ENCODE data around the gene TSPAN14. TPM values are rescaled to one million over a fixed set of nuclear protein-coding genes. Genes with fewer than 3 reads are reported as not detected.

TSPAN14 gene
- total and polyA plus RNA-seq, 2 of the 13 experiments (the other 11 are each of a cell fraction or from before 2014, with no cell fraction given) = 24.1 to 80.6 TPM

DNA sequence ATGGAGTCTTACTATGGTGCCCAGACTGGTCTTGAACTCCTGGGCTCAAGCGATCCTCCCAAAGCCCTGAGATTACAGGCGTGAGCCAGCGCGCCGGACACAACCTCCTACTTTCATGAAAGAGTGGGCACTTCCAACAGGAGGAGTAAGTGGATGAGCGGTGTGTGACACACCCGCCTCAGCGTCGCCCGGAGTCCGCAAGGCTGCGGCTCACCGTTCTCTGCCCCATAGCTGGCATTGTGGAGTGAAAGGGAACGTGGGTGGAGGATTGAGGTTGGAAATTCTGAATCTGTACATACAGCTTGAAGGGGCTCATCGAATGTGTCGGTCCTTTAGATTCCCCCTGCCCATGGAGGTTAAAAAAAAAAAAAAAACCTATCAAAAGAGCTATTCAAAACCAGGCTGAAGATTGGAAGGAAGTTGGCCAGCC is 46.3 kb upstream of the TSPAN14 start (continued):
- TF ChIP-seq, protein P1, sequence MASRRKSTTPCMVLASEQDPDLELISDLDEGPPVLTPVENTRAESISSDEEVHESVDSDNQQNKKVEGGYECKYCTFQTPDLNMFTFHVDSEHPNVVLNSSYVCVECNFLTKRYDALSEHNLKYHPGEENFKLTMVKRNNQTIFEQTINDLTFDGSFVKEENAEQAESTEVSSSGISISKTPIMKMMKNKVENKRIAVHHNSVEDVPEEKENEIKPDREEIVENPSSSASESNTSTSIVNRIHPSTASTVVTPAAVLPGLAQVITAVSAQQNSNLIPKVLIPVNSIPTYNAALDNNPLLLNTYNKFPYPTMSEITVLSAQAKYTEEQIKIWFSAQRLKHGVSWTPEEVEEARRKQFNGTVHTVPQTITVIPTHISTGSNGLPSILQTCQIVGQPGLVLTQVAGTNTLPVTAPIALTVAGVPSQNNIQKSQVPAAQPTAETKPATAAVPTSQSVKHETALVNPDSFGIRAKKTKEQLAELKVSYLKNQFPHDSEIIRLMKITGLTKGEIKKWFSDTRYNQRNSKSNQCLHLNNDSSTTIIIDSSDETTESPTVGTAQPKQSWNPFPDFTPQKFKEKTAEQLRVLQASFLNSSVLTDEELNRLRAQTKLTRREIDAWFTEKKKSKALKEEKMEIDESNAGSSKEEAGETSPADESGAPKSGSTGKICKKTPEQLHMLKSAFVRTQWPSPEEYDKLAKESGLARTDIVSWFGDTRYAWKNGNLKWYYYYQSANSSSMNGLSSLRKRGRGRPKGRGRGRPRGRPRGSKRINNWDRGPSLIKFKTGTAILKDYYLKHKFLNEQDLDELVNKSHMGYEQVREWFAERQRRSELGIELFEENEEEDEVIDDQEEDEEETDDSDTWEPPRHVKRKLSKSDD (CRISPR knock-in tag; IDR thresholded peaks at IDR 0.05; ENCODE audit: low read depth) = no peak
- TF ChIP-seq MNT (IDR thresholded peaks at IDR 0.05) (no peak), NPAS2 (CRISPR knock-in tag; IDR thresholded peaks at IDR 0.05; ENCODE audit: borderline replicate concordance) (no peak), KDM2A (CRISPR knock-in tag; IDR thresholded peaks at IDR 0.05; ENCODE audit: borderline replicate concordance, low read depth) (0 out of 2 replicates have a peak, but pooled peaks have one; percentile 9), ZBTB25 (CRISPR knock-in tag; IDR thresholded peaks at IDR 0.05) (0 out of 2 replicates have a peak, but pooled peaks have one; percentile 15), GFI1 (CRISPR knock-in tag; IDR thresholded peaks at IDR 0.05; ENCODE audit: borderline replicate concordance) (peak; percentile 63; the same call in 1 of the 2 replicates), XRCC5 (optimal IDR thresholded peaks at IDR 0.05; ENCODE audit: low read length) (no peak), GABPA (IDR thresholded peaks at IDR 0.05; ENCODE audit: low read depth, low read length) (no peak), GABPA (CRISPR knock-in tag; IDR thresholded peaks at IDR 0.05; ENCODE audit: low read depth) (peak; percentile 35; the same call in 1 of the 2 replicates), HBP1 (CRISPR knock-in tag; IDR thresholded peaks at IDR 0.05; ENCODE audit: low read depth) (no peak), PITX1 (CRISPR knock-in tag; IDR thresholded peaks at IDR 0.05) (no peak), ZC3H4 (CRISPR knock-in tag; IDR thresholded peaks at IDR 0.05; ENCODE audit: borderline replicate concordance) (peak; percentile 18; the same call in 1 of the 2 replicates), ETS1 (CRISPR knock-in tag; IDR thresholded peaks at IDR 0.05) (no peak), ZNF263 (CRISPR knock-in tag; IDR thresholded peaks at IDR 0.05) (peak; percentile 9; the same call in 1 of the 2 replicates), MIER2 (CRISPR knock-in tag; IDR thresholded peaks at IDR 0.05) (0 out of 2 replicates have a peak, but pooled peaks have one; percentile 22), KAT2B (IDR thresholded peaks at IDR 0.05; ENCODE audit: borderline replicate concordance, low read depth, low read length) (no peak)
- TF ChIP-seq, protein P2, sequence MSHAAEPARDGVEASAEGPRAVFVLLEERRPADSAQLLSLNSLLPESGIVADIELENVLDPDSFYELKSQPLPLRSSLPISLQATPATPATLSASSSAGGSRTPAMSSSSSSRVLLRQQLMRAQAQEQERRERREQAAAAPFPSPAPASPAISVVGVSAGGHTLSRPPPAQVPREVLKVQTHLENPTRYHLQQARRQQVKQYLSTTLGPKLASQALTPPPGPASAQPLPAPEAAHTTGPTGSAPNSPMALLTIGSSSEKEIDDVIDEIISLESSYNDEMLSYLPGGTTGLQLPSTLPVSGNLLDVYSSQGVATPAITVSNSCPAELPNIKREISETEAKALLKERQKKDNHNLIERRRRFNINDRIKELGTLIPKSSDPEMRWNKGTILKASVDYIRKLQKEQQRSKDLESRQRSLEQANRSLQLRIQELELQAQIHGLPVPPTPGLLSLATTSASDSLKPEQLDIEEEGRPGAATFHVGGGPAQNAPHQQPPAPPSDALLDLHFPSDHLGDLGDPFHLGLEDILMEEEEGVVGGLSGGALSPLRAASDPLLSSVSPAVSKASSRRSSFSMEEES (CRISPR knock-in tag; IDR thresholded peaks at IDR 0.05) = no peak
- TF ChIP-seq, protein P3, sequence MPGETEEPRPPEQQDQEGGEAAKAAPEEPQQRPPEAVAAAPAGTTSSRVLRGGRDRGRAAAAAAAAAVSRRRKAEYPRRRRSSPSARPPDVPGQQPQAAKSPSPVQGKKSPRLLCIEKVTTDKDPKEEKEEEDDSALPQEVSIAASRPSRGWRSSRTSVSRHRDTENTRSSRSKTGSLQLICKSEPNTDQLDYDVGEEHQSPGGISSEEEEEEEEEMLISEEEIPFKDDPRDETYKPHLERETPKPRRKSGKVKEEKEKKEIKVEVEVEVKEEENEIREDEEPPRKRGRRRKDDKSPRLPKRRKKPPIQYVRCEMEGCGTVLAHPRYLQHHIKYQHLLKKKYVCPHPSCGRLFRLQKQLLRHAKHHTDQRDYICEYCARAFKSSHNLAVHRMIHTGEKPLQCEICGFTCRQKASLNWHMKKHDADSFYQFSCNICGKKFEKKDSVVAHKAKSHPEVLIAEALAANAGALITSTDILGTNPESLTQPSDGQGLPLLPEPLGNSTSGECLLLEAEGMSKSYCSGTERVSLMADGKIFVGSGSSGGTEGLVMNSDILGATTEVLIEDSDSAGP (CRISPR knock-in tag; IDR thresholded peaks at IDR 0.05; ENCODE audit: borderline replicate concordance) = peak; percentile 28; the same call in 1 of the 2 replicates
